ENCODE measurements around the gene CEP170B.
"Not testable (repeated sequence)": the region's sequence is repeated elsewhere in the genome, so short reads cannot be mapped to it uniquely, and the experiment has no call there.

Gene CEP170B

GRCh38 chr14:104826189-104826860 is 38.7 kb upstream of the CEP170B start:
- peak overlapping the region; percentile 91 for H3K56ac ChIP-seq (ENCODE audit: low read length)
- no peaks in the 10 kb centered on the region for H3K79me1 ChIP-seq (ENCODE audit: low read length)
- DNase-seq = peak; percentile 84
- H3K27ac ChIP-seq (ENCODE audit: low read depth, low read length) = no peak overlapping the region
- peak overlapping the region; percentile 85 for H3K18ac ChIP-seq (ENCODE audit: low read length)
- H3K79me2 ChIP-seq (ENCODE audit: control insufficient read depth, insufficient read depth, low read length) = no peaks in the 10 kb centered on the region
- H3K4ac ChIP-seq (ENCODE audit: low read depth, low read length) = peak overlapping the region; percentile 26
- H2BK15ac ChIP-seq (replicated peaks; ENCODE audit: low read depth) = no peak overlapping the region
- H2AK5ac ChIP-seq (ENCODE audit: low read length) = no peak overlapping the region
- no peak overlapping the region for H4K5ac ChIP-seq (ENCODE audit: low read length)
- no peak overlapping the region for H3K23ac ChIP-seq (ENCODE audit: low read length)
- H4K8ac ChIP-seq (ENCODE audit: low read depth, low read length) = no peak overlapping the region
- H3K4me1 ChIP-seq (ENCODE audit: control insufficient read depth, low read depth, low read length) = no peaks in the 10 kb centered on the region
- H3K4me2 ChIP-seq (ENCODE audit: low read length) = peak overlapping the region; percentile 92
- H2BK5ac ChIP-seq (ENCODE audit: low read length) = no peak overlapping the region
- H3K27me3 ChIP-seq (ENCODE audit: insufficient read depth, low read length, poor library complexity) = peaks cover 2% of the 10 kb centered on the region
- no peaks in the 10 kb centered on the region for H3K36me3 ChIP-seq (ENCODE audit: control insufficient read depth, insufficient read depth, low read length)
- H3K4me3 ChIP-seq (ENCODE audit: low read length) = peak overlapping the region; percentile 42
- no CpG with 5 or more reads among the region's 54 CpGs for WGBS (ENCODE audit: extremely low coverage, insufficient coverage, low lambda C conversion rate)
- peak overlapping the region; percentile 80 for H3K9ac ChIP-seq (ENCODE audit: low read length)
- H2BK120ac ChIP-seq (ENCODE audit: low read depth, low read length) = no peak overlapping the region

DNA sequence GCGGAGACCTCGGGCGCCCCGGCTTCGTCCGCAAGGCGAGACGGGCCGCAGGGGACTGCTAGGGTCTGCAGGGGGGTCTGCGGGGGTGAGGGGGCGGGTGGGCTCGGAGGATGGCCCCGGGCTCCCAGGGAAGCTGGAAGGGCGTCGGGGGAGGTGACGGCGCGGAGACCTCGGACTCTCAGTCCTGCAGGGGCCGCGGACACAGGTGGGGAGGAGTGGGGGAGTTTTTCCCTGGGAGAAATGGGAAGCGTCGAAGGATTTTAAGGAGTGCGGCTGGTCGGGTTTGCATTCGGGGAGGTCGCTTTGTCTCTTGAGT is 38.2 kb upstream of the CEP170B start:
- no peak overlapping the region for H3K23ac ChIP-seq (ENCODE audit: low read length)
- H3K27me3 ChIP-seq (ENCODE audit: insufficient read depth, low read length, poor library complexity) = peaks cover 2% of the 10 kb centered on the region
- no peak for DNase-seq
- no peaks in the 10 kb centered on the region for H3K36me3 ChIP-seq (ENCODE audit: control insufficient read depth, insufficient read depth, low read length)
- peak overlapping the region; percentile 26 for H3K4ac ChIP-seq (ENCODE audit: low read depth, low read length)
- H3K4me1 ChIP-seq (ENCODE audit: control insufficient read depth, low read depth, low read length) = no peaks in the 10 kb centered on the region
- no CpG with 5 or more reads among the region's 27 CpGs for WGBS (ENCODE audit: extremely low coverage, insufficient coverage, low lambda C conversion rate)
- H2BK120ac ChIP-seq (ENCODE audit: low read depth, low read length) = no peak overlapping the region
- H3K4me3 ChIP-seq (ENCODE audit: low read length) = peak overlapping the region; percentile 36
- peak overlapping the region; percentile 64 for H3K4me2 ChIP-seq (ENCODE audit: low read length)
- H3K9ac ChIP-seq (ENCODE audit: low read length) = peak overlapping the region; percentile 64
- H2BK5ac ChIP-seq (ENCODE audit: low read length) = no peak overlapping the region
- H3K79me2 ChIP-seq (ENCODE audit: control insufficient read depth, insufficient read depth, low read length) = no peaks in the 10 kb centered on the region
- H3K18ac ChIP-seq (ENCODE audit: low read length) = peak overlapping the region; percentile 85
- H3K27ac ChIP-seq (ENCODE audit: low read depth, low read length) = no peak overlapping the region
- H2BK15ac ChIP-seq (replicated peaks; ENCODE audit: low read depth) = no peak overlapping the region
- H2AK5ac ChIP-seq (ENCODE audit: low read length) = no peak overlapping the region
- H4K5ac ChIP-seq (ENCODE audit: low read length) = no peak overlapping the region
- no peaks in the 10 kb centered on the region for H3K79me1 ChIP-seq (ENCODE audit: low read length)
- H4K8ac ChIP-seq (ENCODE audit: low read depth, low read length) = no peak overlapping the region
- peak overlapping the region; percentile 81 for H3K56ac ChIP-seq (ENCODE audit: low read length)

DNA sequence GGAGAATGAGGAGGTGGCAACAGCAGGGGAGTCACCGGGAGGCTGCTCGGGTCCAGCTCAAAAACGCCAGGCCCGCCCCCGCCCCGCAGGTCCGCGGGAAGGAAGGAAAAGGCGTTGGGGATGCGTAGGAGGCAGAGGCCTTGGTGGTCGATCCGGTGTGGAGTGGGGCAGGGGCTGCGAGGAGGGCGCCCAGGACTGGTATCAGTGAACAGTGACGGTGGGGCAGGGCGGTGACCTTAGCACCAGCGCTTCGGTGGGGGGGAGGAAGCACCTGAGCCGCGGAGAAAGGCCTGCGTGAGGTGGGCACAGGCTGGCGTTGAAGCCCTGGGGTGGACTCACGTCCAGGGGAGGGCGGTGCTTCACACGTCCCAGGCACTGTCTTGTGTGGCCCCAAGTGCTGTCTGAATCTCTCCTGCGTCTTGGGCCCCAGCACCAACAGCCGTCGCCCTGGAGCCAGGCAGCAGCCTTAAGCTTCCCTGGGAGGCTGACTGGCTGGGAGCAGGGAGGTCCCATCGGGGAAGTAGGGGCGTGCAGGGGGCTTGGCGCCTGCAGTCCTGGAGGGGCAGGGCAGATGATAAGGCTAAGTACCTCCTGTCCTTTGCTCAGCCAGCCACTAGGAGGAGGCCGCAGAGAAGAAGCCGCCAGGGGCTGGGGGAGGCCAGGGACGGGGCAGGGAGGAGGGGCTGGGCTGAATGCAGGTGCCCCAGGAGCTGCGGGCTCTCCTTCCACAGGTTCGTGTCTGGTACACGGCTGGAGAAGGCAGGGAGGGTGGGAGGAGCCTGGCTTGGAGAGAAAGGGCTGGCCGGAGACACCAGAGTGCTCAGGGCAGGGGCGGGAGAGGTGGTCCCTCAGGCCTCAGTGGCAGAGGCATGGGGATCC is 37.7 kb upstream of the CEP170B start:
- DNase-seq = peak; percentile 96
- Histone ChIP-seq H2BK15ac (replicated peaks; ENCODE audit: low read depth) (no peak overlapping the region), H2AK5ac (ENCODE audit: low read length) (no peak overlapping the region), H4K8ac (ENCODE audit: low read depth, low read length) (no peak overlapping the region), H2BK120ac (ENCODE audit: low read depth, low read length) (no peak overlapping the region), H3K4me1 (ENCODE audit: control insufficient read depth, low read depth, low read length) (no peaks in the 10 kb centered on the region), H3K4me3 (ENCODE audit: low read length) (peak overlapping the region; percentile 36), H3K27me3 (ENCODE audit: insufficient read depth, low read length, poor library complexity) (peaks cover 2% of the 10 kb centered on the region), H4K5ac (ENCODE audit: low read length) (no peak overlapping the region), H3K18ac (ENCODE audit: low read length) (peak overlapping the region; percentile 85), H3K79me2 (ENCODE audit: control insufficient read depth, insufficient read depth, low read length) (no peaks in the 10 kb centered on the region), H3K23ac (ENCODE audit: low read length) (peak overlapping the region; percentile 45), H3K56ac (ENCODE audit: low read length) (peak overlapping the region; percentile 81), H3K79me1 (ENCODE audit: low read length) (no peaks in the 10 kb centered on the region), H3K4me2 (ENCODE audit: low read length) (peak overlapping the region; percentile 64), H2BK5ac (ENCODE audit: low read length) (peak overlapping the region; percentile 41), H3K4ac (ENCODE audit: low read depth, low read length) (no peak overlapping the region), H3K36me3 (ENCODE audit: control insufficient read depth, insufficient read depth, low read length) (no peaks in the 10 kb centered on the region), H3K27ac (ENCODE audit: low read depth, low read length) (no peak overlapping the region), H3K9ac (ENCODE audit: low read length) (peak overlapping the region; percentile 64)
- no CpG with 5 or more reads among the region's 39 CpGs for WGBS (ENCODE audit: extremely low coverage, insufficient coverage, low lambda C conversion rate)

DNA sequence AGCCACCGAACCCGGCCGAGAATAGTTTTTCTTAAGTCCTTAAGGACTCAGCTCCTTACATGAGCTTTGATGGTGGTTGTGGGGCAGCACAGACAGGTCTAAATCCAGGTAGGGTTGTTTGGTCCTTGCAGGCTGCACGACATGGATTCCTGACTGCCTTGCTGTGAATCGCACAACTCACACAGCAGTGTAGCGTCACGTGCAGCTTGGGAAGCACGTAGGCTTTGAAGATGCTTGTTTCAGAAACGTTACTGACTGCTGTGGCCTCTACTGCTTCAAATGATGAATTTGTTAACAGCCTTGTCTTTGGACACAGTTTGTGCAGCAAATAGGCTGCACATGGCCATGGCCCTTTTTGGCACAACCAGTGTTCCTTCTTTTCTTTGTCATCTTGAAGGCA is 34.3 kb upstream of the CEP170B start:
- Histone ChIP-seq H2AK5ac (ENCODE audit: low read length) (no peak overlapping the region), H4K8ac (ENCODE audit: low read depth, low read length) (no peak overlapping the region)

DNA sequence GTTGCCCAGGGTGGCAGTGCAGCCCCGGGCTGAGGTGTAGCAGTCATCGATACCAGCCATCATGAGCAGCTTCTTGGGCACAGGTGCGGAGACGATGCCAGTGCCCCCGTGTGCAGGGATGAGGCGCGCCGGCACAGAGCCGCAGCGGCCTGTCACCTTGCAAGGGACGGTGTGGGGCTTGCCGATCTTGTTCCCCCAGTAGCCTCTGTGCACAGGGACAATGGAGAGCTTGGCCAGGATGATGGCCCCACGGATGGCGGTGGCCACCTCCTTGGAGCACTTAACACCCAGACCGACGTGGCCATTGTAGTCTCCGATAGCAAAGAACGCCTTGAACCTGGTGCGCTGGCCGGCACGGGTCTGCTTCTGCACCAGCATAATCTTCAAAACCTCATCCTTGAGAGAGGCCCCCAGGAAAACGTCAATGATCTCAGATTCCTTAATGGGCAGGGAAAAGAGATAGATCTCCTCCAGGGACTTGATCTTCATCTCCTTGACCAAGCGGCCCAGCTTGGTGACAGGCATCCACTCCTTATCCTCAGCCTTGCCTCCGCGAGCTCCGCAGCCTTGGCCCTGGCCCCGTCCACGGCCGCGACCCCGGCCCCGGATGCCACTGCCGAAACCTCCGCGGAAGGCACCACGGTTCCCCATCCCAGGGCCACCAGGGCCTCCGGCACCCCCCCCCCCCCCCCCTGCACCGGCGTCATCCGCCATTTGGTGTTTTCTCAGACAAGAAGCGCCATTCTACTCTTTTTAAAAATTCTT is 28.7 kb upstream of the CEP170B start:
- not testable (repeated sequence) for H3K79me2 ChIP-seq (ENCODE audit: control insufficient read depth, insufficient read depth, low read length); H3K4me1 ChIP-seq (ENCODE audit: control insufficient read depth, low read depth, low read length); H2AK5ac ChIP-seq (ENCODE audit: low read length); H3K4me3 ChIP-seq (ENCODE audit: low read length); H3K9ac ChIP-seq (ENCODE audit: low read length); H4K5ac ChIP-seq (ENCODE audit: low read length); DNase-seq; H3K4ac ChIP-seq (ENCODE audit: low read depth, low read length); H2BK5ac ChIP-seq (ENCODE audit: low read length); H3K18ac ChIP-seq (ENCODE audit: low read length); H4K8ac ChIP-seq (ENCODE audit: low read depth, low read length); H3K4me2 ChIP-seq (ENCODE audit: low read length); H3K56ac ChIP-seq (ENCODE audit: low read length); H2BK120ac ChIP-seq (ENCODE audit: low read depth, low read length); H2BK15ac ChIP-seq (replicated peaks; ENCODE audit: low read depth); H3K27me3 ChIP-seq (ENCODE audit: insufficient read depth, low read length, poor library complexity); H3K27ac ChIP-seq (ENCODE audit: low read depth, low read length); H3K79me1 ChIP-seq (ENCODE audit: low read length); H3K36me3 ChIP-seq (ENCODE audit: control insufficient read depth, insufficient read depth, low read length); H3K23ac ChIP-seq (ENCODE audit: low read length)
- WGBS (ENCODE audit: extremely low coverage, insufficient coverage, low lambda C conversion rate) = no CpG with 5 or more reads among the region's 41 CpGs

More for the DNA sequence above, 34.3 kb upstream of the CEP170B start:
- H3K23ac ChIP-seq (ENCODE audit: low read length) = no peak overlapping the region
- no peak overlapping the region for H3K4me3 ChIP-seq (ENCODE audit: low read length)
- no peaks in the 10 kb centered on the region for H3K79me1 ChIP-seq (ENCODE audit: low read length)
- DNase-seq = no peak
- H3K79me2 ChIP-seq (ENCODE audit: control insufficient read depth, insufficient read depth, low read length) = no peaks in the 10 kb centered on the region
- no peak overlapping the region for H4K5ac ChIP-seq (ENCODE audit: low read length)
- no peaks in the 10 kb centered on the region for H3K36me3 ChIP-seq (ENCODE audit: control insufficient read depth, insufficient read depth, low read length)
- no peak overlapping the region for H2BK15ac ChIP-seq (replicated peaks; ENCODE audit: low read depth)
- no peak overlapping the region for H3K27ac ChIP-seq (ENCODE audit: low read depth, low read length)
- H3K27me3 ChIP-seq (ENCODE audit: insufficient read depth, low read length, poor library complexity) = no peaks in the 10 kb centered on the region
- no peak overlapping the region for H2BK120ac ChIP-seq (ENCODE audit: low read depth, low read length)
- no peak overlapping the region for H3K18ac ChIP-seq (ENCODE audit: low read length)
- H3K56ac ChIP-seq (ENCODE audit: low read length) = no peak overlapping the region
- no peak overlapping the region for H3K9ac ChIP-seq (ENCODE audit: low read length)
- no CpG with 5 or more reads among the region's 9 CpGs for WGBS (ENCODE audit: extremely low coverage, insufficient coverage, low lambda C conversion rate)
- H2BK5ac ChIP-seq (ENCODE audit: low read length) = no peak overlapping the region
- no peak overlapping the region for H3K4ac ChIP-seq (ENCODE audit: low read depth, low read length)
- H3K4me1 ChIP-seq (ENCODE audit: control insufficient read depth, low read depth, low read length) = no peaks in the 10 kb centered on the region
- H3K4me2 ChIP-seq (ENCODE audit: low read length) = no peak overlapping the region
